HG03103 (cell line): ENCODE data around the gene SV2B.
A peak's percentile ranks its signal among the peaks of the same experiment; 100 is the strongest.

Experiments
- ATAC-seq: cut with Tn5 transposase; IDR thresholded peaks from one replicate; pipeline ENCODE4 v1.9.1; 2021; ENCODE audit warnings: low read depth; ENCODE audit not compliant: unreplicated experiment

The SV2B gene

DNA sequence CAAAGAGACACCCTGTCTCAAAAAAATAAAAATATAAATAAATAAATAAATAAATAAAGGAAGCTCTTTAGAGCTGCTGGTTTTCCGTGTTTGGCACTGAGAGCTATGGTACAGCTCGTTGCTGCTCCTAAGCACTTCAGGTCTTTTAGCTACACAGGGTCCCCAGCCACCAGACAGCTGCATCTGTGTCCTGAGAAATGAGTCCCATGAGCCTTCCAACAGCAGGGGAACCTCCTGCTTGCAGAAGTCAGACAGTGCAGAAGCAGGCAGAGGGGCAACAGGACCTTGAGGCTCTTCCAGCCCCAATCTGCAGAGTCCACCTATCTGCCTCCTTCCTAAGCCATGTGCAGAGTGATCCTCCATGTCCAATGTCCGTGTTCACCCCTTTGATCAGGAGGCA, 159.0 kb downstream of the SV2B start:
- no peak for ATAC-seq

DNA sequence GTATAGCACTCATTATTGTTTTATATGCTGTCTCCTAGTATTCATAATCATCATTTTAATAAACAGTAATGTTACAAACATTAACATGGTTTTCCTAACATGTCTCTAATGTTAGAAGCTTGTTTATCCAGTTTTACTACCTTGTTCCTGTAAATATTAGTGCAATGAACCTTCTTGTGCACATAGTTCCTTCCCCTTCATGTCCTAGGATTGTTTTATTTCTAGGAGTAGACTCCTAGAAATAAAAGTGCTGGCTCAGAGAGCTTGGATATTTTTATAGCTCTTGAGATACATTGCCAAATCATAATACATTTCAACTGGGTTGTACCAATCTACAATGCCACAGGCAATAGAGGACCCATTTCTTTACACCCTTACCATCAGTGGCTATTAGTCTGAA, 161.3 kb downstream of the SV2B start:
- no peak for ATAC-seq

DNA sequence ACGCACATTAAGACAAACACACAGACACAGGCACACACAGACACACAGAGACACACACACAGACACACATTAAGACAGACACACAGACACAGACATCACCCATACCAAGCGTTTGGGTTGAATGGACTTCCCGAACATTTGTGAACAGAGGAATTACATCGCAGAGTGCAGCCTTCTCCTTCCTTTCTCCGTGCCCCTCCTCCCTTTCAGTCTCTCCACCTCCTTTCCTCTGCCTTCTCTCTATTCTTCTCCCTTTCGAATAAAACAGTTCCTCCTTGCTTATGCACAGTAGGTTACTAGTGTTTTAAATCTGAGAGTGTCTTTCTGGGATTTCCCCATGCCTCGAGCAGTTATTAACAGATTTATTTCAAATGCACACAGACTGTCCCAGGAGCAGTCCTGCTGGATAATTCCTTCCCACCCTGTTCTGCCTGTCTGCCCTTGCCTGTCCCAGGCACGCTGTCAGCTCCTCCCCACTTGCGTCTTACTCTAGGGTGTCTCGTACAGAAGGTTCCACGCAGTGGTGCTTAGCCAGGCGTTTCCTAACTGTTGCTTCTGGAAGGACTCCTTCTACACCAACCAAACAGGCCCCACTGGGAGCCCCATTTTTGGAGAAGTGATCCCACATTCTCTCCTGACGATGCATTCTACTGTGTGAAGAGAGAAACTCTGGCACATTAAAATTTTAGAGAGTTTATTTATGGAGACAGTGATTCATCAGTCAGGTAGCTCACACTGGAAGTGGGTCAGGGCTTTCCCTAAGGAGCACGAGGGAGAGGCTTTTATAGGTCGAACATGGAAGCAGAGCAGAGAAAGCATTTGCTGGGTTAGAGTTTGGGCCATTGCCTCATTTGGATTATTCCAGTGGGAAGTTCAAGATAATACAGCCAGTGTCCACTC, 163.8 kb downstream of the SV2B start:
- ATAC-seq = no peak

- no peak for ATAC-seq
These were observed 164.7 kb downstream of the SV2B start for GRCh38 chr15:91264651-91265351.

DNA sequence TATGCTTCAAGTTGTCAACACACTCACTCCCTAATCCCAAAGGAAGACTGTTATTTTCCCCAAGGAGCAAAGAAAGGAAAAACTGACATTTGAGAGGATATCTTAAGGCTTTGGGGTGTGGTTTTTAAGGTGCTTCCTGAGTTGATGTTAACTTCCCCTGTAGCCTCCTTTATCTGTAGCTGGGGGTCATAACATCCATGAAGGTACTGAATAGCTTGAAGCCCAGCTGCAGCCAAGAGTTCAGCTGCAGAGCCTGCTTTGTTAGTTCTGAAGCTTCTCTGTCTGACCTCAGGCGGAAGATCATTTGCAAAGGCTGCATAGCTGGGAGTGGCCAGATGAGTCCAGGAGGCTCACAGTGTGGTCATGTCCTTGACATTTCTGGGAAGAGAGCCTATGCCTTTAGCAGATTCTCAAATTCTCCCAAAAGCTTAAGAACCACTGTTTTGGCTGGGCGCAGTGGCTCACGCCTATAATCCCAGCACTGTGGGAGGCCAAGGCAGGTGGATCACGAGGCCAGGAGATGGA, 165.4 kb downstream of the SV2B start:
- ATAC-seq = no peak

DNA sequence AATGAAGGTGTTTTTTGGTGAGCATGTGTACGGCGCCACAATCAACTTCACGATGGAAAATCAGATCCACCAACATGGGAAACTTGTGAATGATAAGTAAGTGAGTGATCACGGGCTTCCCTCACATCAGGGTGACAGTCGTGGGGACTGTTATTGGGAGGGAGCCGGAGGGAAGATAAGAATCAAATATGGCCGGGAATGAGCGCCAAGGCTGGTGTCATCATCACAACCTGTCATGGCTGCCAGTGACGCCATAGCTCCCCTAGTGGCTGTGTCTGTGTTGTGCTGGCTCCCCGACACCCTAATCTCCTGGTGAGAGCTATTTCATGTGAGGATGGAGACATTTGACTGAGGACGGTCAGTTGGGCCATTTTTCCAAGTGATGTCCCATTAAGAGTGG, 168.5 kb downstream of the SV2B start:
- no peak for ATAC-seq

GRCh38 chr15:91270747-91271146, 170.7 kb downstream of the SV2B start:
- no peak for ATAC-seq

- peak; percentile 58 for ATAC-seq
These were observed 171.6 kb downstream of the SV2B start for GRCh38 chr15:91271565-91272153.

DNA sequence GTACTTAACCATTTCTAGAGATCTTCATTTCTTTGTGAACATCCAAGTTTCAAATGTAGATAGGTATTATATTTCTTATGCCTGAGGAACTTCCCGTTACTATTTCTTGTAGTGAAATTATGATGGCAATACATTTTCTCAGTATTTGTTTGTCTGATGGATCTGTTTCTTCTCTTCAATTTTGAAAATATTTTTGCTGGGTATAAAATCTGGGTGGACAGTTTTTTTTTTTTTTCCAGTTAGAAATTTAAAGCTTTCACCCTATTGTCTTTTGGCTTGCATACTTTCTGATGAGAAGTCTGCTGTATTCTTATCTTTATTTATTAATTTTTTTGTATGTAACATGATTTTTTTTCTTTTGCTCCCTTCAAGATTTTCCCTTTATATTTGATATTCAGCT, 175.8 kb downstream of the SV2B start:
- no peak for ATAC-seq

DNA sequence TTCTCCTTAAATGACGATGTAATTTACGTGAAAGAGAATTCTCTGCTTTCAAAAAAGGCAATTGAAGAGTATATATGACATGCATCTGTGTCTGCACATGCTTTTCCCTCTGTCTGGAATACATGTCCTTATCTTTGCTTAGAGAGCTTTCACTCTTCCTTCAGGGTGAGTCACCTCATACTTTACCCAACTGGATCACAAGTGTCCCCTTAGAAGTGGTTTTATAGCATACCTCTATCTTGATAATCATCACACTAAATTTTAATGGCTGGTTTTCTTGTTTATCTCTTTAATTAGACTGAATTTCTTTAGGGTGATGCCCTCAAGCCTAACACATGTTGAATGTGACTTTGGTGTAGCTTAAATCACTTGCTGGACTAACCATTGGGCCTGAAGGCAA, 178.9 kb downstream of the SV2B start:
- no peak for ATAC-seq

GRCh38 chr15:91279486-91279885, 179.4 kb downstream of the SV2B start:
- ATAC-seq = no peak

DNA sequence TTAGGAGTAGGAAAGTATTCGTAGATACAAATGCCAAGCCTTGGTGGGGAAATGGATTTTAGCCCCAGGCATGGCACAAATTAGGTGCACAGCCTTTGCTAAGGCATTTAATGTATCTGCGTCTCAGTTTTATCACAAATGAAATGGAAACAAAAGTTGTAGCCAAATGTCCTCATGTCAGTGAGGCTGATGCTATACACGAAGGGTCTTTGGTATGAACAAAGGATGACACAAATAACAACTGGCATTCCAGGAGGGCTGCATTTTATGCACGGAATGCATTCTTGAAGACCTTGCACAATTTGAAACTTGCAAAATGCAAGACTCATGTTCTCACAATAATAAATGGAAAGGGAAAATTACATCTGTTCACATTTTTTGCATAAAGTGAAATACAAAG, 181.9 kb downstream of the SV2B start:
- no peak for ATAC-seq

DNA sequence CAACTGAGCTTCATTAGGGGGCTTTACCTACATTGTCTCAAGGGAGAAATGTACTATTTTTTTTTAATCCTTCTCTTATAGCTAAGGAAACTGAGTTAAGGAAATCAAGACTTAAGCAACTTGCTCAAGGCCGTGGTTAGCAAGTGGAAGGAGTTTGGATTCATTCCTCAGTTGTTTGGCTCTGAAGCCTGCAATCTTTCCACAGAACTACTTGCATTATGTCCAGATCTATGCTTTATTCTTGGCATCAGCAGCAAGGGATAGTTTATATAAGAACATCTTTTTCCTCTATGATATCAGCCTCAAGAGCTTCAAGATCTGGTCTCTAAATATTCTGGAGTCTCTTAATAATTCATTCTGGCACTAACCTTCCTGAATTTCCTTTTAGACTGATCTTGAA, 182.4 kb downstream of the SV2B start:
- ATAC-seq = no peak

- ATAC-seq = no peak
These were observed 183.1 kb downstream of the SV2B start for GRCh38 chr15:91283155-91283554.

DNA sequence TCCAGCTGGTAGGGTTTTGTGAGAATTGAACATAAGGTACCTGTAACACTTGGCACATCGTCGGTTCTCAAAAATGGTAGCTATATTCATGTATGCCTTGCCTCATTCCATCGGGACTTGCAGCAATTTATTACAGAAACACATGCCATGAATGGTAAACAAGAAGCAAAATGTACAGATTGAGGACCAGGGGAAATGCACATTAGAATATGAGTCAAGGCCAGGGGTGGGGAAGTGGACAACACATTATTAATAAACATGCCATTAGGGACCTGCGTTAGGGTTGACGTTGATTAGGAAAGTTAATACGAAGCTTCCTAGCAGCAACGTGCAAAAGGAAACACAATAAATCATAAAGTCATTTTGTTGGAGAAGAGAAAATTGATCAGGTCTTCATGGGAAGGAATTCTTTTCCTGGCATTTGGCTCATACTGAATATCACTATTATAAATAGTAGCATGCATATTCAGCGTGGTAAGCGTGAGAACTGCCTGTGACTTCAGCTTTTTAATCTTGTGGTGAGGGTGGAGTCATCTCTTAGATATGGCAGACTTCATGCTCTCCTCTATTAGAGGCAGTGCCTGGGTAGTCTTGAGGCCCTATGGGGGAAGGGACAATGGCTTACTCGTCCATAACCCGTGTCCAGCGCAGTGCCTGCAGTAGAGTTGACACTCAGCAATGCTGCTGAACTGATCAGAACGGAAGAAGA, 184.9 kb downstream of the SV2B start:
- no peak for ATAC-seq

DNA sequence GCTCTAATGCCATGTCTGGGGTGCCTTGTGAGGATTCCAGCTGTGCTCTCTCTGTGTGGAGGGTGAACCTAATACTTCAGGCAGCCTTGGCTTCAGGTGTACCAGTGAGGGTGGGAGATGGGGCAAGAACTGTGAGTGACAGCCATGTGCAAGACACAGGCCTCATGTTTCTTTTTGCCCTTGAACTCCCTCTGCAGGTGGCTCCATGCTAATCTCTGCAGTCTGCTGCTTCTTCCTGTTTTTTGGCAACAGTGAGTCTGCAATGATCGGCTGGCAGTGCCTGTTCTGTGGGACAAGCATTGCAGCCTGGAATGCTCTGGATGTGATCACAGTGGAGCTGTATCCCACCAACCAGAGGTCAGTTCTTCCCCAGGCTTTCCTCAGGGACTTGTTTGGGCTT, 189.3 kb downstream of the SV2B start:
- ATAC-seq = no peak

- no peak for ATAC-seq
These were observed 190.5 kb downstream of the SV2B start for GRCh38 chr15:91290553-91290952.

DNA sequence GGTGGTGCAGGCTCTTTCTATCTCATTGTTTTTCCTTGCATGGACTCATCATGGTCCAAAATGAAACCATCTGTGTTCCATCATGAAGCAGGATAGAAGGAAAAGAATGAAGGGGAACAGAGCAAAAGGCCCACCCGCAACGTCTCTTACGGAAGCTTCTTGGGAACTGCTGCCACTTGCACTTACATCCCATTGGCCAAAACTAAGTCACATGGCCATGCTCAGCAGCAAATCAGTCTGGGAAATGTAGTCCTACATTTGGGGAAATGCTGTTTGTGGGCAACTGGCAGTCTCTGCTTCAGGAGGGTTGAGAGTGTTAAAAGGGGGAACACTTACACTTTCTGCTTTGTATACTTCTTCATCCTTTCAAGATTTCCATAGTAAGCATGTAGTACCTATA, 191.6 kb downstream of the SV2B start:
- peak; percentile 90 for ATAC-seq

- no peak for ATAC-seq
These were observed 194.3 kb downstream of the SV2B start for GRCh38 chr15:91294344-91294743.

DNA sequence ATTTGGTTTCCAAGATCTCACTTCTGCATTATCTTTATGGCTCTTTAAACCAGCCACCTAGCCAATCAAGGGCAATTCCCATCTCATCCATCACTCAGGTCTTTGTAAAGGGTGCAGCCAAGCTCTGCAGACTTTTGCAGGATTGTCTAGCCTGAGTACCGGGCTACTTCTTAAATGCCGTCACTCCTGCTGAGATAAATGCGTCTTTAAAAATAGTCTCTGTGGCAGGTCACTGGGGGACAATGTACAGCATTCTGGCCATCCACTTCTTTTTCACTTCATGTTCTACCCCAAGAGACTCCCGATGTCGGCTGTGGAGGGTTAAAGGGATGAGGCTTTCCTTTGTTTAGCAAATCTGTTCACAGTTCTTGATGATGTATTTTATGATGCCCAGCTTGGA, 194.7 kb downstream of the SV2B start:
- ATAC-seq = no peak

GRCh38 chr15:91298101-91298500, 198.0 kb downstream of the SV2B start:
- no peak for ATAC-seq
